GM18861 (cell line): ENCODE data around the gene LMAN1.

Experiments
- ATAC-seq: cut with Tn5 transposase; IDR thresholded peaks from one replicate; pipeline ENCODE4 v1.9.1; 2021; ENCODE audit not compliant: unreplicated experiment

Gene LMAN1

GRCh38 chr18:59360381-59360780 is 1.3 kb upstream of the LMAN1 start:
- ATAC-seq = no peak

GRCh38 chr18:59359576-59359952 is 499 bp upstream of the LMAN1 start:
- peak; percentile 11 for ATAC-seq

GRCh38 chr18:59358414-59358711 is 702 bp downstream of the LMAN1 start:
- ATAC-seq = no peak

DNA sequence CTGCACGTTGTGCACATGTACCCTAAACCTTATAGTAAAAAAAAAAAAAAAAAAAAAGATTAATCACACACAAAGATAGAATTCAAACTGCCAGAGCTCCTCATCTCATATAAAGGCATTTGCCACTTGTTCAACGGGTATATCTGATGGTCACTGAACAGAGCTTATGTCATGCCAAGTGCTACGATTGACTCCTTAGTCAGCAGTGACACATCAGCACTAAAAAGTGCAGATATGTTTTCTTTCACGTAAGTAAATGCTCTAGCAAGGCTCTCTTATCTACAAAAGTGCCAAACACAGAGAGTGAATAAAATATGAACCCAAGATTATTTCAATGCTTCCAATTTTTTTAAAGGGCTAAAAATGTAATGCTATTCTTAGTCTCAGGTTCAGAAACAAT is 1.1 kb downstream of the LMAN1 start:
- no peak for ATAC-seq

DNA sequence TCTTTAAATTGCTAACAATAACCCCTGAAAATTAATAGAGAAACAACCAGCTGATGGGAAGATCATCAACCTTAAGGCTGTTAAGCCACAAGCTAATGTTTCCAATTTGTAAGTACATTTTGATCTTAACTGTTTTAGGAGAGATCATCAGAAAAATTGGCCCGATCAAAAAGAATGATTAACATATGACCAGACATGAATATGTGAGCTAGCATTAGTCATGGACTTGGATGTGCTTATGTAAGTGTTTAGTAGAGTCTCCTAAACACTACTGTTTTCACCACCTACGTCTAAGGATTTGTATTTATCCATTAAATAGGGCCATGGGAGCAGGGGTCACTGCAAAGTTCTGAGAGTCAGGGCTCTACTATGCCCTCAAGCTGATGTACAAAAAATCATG is 4.3 kb downstream of the LMAN1 start:
- ATAC-seq = no peak

- no peak for ATAC-seq
Observed at GRCh38 chr18:59353079-59353680, 5.9 kb downstream of the LMAN1 start.

DNA sequence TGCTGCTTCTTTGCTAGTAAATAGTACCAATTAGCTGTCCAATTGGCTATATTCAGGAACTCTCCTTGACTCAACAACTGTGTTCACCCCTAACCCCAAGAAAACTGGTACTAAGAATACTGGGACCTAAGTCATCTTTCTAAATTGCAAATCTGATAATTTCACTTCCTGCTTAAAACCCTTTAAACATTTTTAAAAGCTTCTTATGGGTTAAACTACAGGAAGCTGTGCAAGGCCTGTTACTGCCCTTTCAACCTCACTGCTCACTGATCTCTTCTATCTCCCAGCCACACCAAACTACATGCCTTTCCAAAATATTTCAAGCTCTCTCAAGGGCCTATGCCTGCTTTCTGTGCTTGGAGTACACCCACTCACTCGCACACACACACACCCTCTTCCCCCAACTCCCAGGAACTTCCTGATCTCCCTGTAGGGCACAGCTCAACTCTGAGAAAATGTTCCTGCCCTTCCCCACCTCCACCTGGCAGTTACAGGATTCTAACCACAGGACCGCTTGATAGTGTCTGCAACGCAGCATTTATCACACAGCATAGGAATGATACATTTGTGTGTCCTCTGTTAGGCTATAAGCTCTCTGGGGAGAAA is 6.7 kb downstream of the LMAN1 start:
- ATAC-seq = no peak

- ATAC-seq = no peak
Observed at GRCh38 chr18:59345556-59345955, 13.5 kb downstream of the LMAN1 start.

- no peak for ATAC-seq
Observed at GRCh38 chr18:59344996-59345395, 14.1 kb downstream of the LMAN1 start.

- no peak for ATAC-seq
Observed at GRCh38 chr18:59343926-59344325, 15.1 kb downstream of the LMAN1 start.

GRCh38 chr18:59340817-59341216 is 18.2 kb downstream of the LMAN1 start:
- no peak for ATAC-seq

DNA sequence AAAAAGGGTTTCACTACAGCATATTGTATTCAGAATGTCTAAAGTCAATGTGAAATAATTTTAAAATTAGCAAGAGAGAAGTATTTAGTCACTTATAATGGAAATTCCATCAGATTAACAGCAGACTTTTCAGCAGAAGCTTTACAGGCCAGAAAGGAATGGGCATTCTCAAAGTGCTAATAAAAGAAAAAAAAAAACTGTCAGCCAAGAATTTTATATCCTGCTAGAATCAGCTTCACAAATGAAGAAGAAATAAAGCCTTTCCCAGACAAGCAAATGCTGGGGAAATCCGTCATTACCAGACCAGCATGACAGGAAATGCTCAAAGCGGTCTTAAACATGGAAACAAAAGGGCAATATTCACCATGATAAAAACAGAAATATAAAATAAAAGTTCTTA is 18.8 kb downstream of the LMAN1 start:
- ATAC-seq = no peak

- ATAC-seq = no peak
Observed at GRCh38 chr18:59332986-59333385, 26.1 kb downstream of the LMAN1 start.

DNA sequence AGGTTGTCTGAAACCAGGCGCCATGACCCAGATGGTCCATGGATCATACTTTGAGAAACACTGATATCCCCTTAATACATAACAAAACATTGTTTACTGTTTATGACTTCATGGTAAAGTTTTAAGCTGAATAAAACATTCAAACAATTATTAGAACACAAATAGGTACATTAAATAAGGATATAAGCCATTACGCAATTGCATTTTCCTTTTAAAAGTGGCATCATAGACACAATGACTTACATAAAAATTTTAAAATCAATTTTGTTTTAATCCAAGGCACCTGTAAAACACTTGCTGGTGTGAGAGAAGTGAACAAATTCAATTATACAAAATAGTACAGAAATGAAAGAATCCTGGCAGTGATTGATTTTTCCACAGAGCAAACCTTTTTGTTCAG is 30.4 kb downstream of the LMAN1 start:
- ATAC-seq = no peak

GRCh38 chr18:59325965-59326364 is 33.1 kb downstream of the LMAN1 start:
- no peak for ATAC-seq

DNA sequence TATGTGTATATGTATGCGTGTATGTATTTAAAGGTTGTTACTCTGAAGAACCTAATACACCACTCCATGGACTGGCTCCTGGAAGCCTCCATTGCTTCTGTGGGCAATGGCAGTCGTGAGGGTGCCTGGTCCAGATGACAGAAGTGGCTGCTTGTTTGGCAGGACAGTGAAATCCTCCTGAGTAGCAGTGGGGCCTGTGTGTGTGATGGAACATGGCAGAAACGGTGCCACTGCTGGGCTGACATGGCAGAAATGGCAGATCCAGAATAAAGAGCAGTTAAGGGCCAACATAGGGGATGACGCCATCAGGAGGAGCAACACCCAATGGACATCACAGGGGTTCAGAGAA is 34.5 kb downstream of the LMAN1 start:
- ATAC-seq = no peak

GRCh38 chr18:59323931-59324622 is 35.0 kb downstream of the LMAN1 start:
- no peak for ATAC-seq

DNA sequence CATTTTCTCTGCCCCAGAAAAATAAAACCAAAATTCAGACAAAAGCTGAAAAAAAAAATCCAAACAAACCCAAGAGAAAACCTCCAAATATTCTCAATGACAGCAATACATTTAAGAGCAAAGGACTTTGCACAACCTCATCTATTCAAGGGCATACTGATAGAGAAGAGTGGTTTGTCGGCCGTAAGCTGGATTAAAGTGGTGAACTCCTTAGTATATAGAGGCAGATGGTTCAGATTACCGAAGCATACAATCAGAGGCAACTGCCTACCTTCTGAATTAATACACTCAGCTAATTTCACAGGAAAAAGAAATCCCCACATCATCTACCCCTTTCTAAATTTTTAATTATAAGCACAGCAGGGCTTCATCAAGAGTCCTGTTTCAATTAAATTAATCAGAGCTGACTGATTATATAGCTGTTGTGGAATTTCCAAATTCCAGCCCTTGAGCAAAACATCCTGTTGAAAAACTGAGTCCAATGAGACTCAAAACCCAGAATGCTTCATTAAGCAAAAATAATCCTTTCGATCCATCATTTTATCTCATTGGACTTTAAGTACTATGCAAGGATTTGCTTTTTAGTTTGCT is 40.5 kb downstream of the LMAN1 start, which contains the start of gene CPLX4:
Gene CPLX4 (minus strand): TSS at position 190 of the 591 bp plus-strand sequence. CDS start 187 bp downstream, at position 3.
- no peak for ATAC-seq

GRCh38 chr18:59311631-59312030 is 47.4 kb downstream of the LMAN1 start:
- ATAC-seq = no peak

GRCh38 chr18:59308938-59309260 is 50.2 kb downstream of the LMAN1 start:
- ATAC-seq = no peak

GRCh38 chr18:59308248-59308937 is 50.7 kb downstream of the LMAN1 start:
- no peak for ATAC-seq

DNA sequence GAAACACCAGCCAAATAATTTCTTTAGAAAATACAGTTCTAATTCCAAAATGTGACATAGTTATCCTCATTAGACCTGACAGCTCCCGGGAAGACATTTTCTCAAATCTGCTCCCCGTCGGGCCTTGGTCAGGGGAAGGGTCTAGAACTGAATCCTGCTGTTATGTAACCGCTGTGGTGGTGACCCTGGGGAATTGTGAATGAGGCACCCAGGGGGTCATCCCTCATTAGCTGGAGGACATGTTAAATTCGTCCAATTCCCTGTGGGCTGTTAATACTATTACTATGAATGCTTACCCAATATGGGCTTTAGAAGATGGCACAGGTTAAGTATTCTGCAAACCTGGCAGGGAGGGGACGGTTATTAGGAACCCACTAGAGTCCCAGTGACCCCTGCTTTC is 52.4 kb downstream of the LMAN1 start:
- no peak for ATAC-seq
